ENCODE data around the gene ASAP2.

GRCh38 chr2:9262671-9263171 lies 56.1 kb downstream of the ASAP2 start:
- TF ChIP-seq CTCF (IDR thresholded peaks at IDR 0.05; ENCODE audit: low read length), result no peak
- no peak for TF ChIP-seq EZH2 (IDR thresholded peaks at IDR 0.05; ENCODE audit: borderline replicate concordance, low read length)
